HEK293 (cell line): ENCODE results near the gene NKX6-1.

Experiments
- CTCF ChIA-PET: fragments of 350-600 bp; formaldehyde crosslinking; extraction: SDS; loops from one replicate; lab custom pipeline; 2021; ENCODE audit warnings: antibody characterized with exemption; lab: Yijun Ruan, JAX
- POLR2A ChIA-PET: fragments of 300-600 bp; formaldehyde crosslinking; extraction: SDS; loops from one replicate; lab custom pipeline; 2020; ENCODE audit warnings: antibody characterized with exemption, inconsistent platforms; lab: Yijun Ruan, JAX
- H3K27ac ChIP-seq: fragments of 200-500 bp; sonication (Bioruptor generic); 2 replicates; pipeline ENCODE4 v1.5.1; 2014; ENCODE audit warnings: low read depth, low read length, control low read depth, inconsistent platforms; ENCODE audit errors: extremely low read depth
- H3K36me3 ChIP-seq, 2 experiments: fragments of 200-500 bp in 1 of 2; sonication (Bioruptor generic) in 1 of 2; 1 replicate in 1 of 2; 2 replicates in 1 of 2; pipeline ENCODE4 v1.5.1; 2014 to 2017; ENCODE audit warnings: inconsistent platforms in 2 of 2, low read length in 2 of 2; ENCODE audit not compliant: control insufficient read depth in 2 of 2, insufficient read depth in 1 of 2
- H3K4me1 ChIP-seq: fragments of 200-500 bp; sonication (Bioruptor generic); 2 replicates; pipeline ENCODE4 v1.5.1; 2014; ENCODE audit warnings: mild to moderate bottlenecking, low read length, inconsistent platforms; ENCODE audit not compliant: control insufficient read depth, insufficient read depth
- H3K4me3 ChIP-seq: 2 replicates; pipeline ENCODE4 v1.5.1; 2011; ENCODE audit warnings: low read depth, mild to moderate bottlenecking, control low read depth, low read length, moderate library complexity
- H3K9me3 ChIP-seq: fragments of 200-500 bp; sonication (Bioruptor generic); 2 replicates; pipeline ENCODE4 v1.5.1; 2014; ENCODE audit warnings: low read depth, low read length, inconsistent platforms; ENCODE audit not compliant: control insufficient read depth, insufficient read depth
- AEBP2 ChIP-seq: fragments of 450-650 bp; formaldehyde crosslinking; IDR thresholded peaks from 2 replicates; pipeline ENCODE4 v1.5.1; 2016; ENCODE audit warnings: missing biosample characterization, missing genetic modification characterization, borderline replicate concordance
- BCL11B ChIP-seq: fragments of 450-650 bp; formaldehyde crosslinking; IDR thresholded peaks from 2 replicates; pipeline ENCODE4 v1.5.1; 2016; ENCODE audit warnings: low read depth, missing biosample characterization, missing genetic modification characterization
- ELK4 ChIP-seq: IDR thresholded peaks from 2 replicates; pipeline ENCODE4 v1.6.1; 2011; ENCODE audit warnings: mild to moderate bottlenecking, low read depth, low read length, borderline replicate concordance
- SALL2 ChIP-seq: fragments of 450-650 bp; formaldehyde crosslinking; IDR thresholded peaks from 2 replicates; pipeline ENCODE4 v1.5.0; 2017; ENCODE audit warnings: missing biosample characterization, mild to moderate bottlenecking, missing genetic modification characterization, borderline replicate concordance
- TRIM28 ChIP-seq: IDR thresholded peaks from 2 replicates; pipeline ENCODE4 v1.6.1; 2011; ENCODE audit warnings: low read length, control low read depth, borderline replicate concordance
- ZBTB44 ChIP-seq: fragments of 450-650 bp; IDR thresholded peaks from 2 replicates; pipeline ENCODE4 v1.5.1; 2018; ENCODE audit warnings: missing biosample characterization, mild to moderate bottlenecking, missing genetic modification characterization
- ZBTB7A ChIP-seq: fragments of 450-650 bp; formaldehyde crosslinking; IDR thresholded peaks from 2 replicates; pipeline ENCODE4 v1.5.1; 2016; ENCODE audit warnings: low read depth, missing biosample characterization, missing genetic modification characterization
- ZFP41 ChIP-seq: fragments of 450-650 bp; formaldehyde crosslinking; IDR thresholded peaks from 2 replicates; pipeline ENCODE4 v1.5.1; 2016; ENCODE audit warnings: missing biosample characterization, missing genetic modification characterization, borderline replicate concordance
- ZNF140 ChIP-seq: fragments of 450-650 bp; formaldehyde crosslinking; IDR thresholded peaks from 2 replicates; pipeline ENCODE4 v1.5.1; 2016; ENCODE audit warnings: missing biosample characterization, missing genetic modification characterization
- ZNF157 ChIP-seq: fragments of 450-650 bp; formaldehyde crosslinking; IDR thresholded peaks from 2 replicates; pipeline ENCODE4 v1.5.1; 2016; ENCODE audit warnings: missing biosample characterization, missing genetic modification characterization
- ZNF223 ChIP-seq: fragments of 450-650 bp; formaldehyde crosslinking; IDR thresholded peaks from 2 replicates; pipeline ENCODE4 v1.5.1; 2016; ENCODE audit warnings: missing biosample characterization, missing genetic modification characterization
- ZNF366 ChIP-seq: fragments of 450-650 bp; formaldehyde crosslinking; conservative IDR thresholded peaks from 2 replicates; pipeline ENCODE4 v1.5.1; 2016; ENCODE audit warnings: missing biosample characterization, missing genetic modification characterization
- ZNF37A ChIP-seq: fragments of 450-650 bp; IDR thresholded peaks from 2 replicates; pipeline ENCODE4 v1.5.1; 2018; ENCODE audit warnings: missing biosample characterization, missing genetic modification characterization
- ZNF394 ChIP-seq: fragments of 450-650 bp; formaldehyde crosslinking; IDR thresholded peaks from 2 replicates; pipeline ENCODE4 v1.5.1; 2016; ENCODE audit warnings: missing biosample characterization, missing genetic modification characterization, mild to moderate bottlenecking, moderate library complexity, borderline replicate concordance
- ZNF404 ChIP-seq: fragments of 450-650 bp; formaldehyde crosslinking; IDR thresholded peaks from 2 replicates; pipeline ENCODE4 v1.5.1; 2017; ENCODE audit warnings: missing biosample characterization, missing genetic modification characterization
- ZNF426 ChIP-seq: fragments of 450-650 bp; formaldehyde crosslinking; IDR thresholded peaks from 2 replicates; pipeline ENCODE4 v1.5.1; 2017; ENCODE audit warnings: missing biosample characterization, missing genetic modification characterization, mild to moderate bottlenecking, inconsistent platforms, moderate library complexity
- ZNF555 ChIP-seq: fragments of 450-650 bp; formaldehyde crosslinking; conservative IDR thresholded peaks from 2 replicates; pipeline ENCODE4 v1.5.1; 2017; ENCODE audit warnings: missing biosample characterization, mild to moderate bottlenecking, missing genetic modification characterization, inconsistent platforms
- ZNF701 ChIP-seq: fragments of 450-650 bp; formaldehyde crosslinking; IDR thresholded peaks from 2 replicates; pipeline ENCODE4 v1.5.1; 2016; ENCODE audit warnings: missing biosample characterization, missing genetic modification characterization
- ZNF747 ChIP-seq: fragments of 450-650 bp; formaldehyde crosslinking; IDR thresholded peaks from 2 replicates; pipeline ENCODE4 v1.5.1; 2016; ENCODE audit warnings: missing biosample characterization, missing genetic modification characterization
- ZNF76 ChIP-seq: fragments of 450-650 bp; formaldehyde crosslinking; IDR thresholded peaks from 2 replicates; pipeline ENCODE4; 2016; ENCODE audit warnings: low read depth, missing biosample characterization, missing genetic modification characterization, borderline replicate concordance
- TF ChIP-seq, protein P1 (sequence below): fragments of 450-650 bp; formaldehyde crosslinking; IDR thresholded peaks from 2 replicates; pipeline ENCODE4 v1.5.1; 2016; ENCODE audit warnings: missing biosample characterization, missing genetic modification characterization
- TF ChIP-seq, protein P2 (sequence below): fragments of 450-650 bp; formaldehyde crosslinking; conservative IDR thresholded peaks from 2 replicates; pipeline ENCODE4 v1.5.1; 2016; ENCODE audit warnings: low read depth, missing biosample characterization, missing genetic modification characterization

The NKX6-1 gene

DNA sequence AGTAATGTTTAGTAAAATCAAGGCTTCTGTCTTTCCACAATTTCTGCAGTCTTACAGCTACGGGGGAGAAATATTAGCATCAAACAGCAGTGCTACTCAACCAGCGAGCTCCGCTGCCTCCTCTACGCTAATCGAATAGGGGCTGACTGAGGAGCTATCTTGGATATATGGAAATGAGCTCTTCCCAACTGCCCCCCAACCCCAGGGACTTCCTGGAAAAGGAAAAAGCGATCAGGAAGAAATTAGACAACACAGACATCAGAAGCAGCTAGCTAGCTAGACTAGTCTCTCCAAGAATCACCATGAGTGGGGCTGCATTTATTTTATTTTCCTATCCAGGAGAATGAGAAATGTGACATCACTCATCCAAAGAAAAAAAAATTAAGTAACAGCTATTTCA, 7.6 kb downstream of the NKX6-1 start (continued):
- TF ChIP-seq, protein P1, sequence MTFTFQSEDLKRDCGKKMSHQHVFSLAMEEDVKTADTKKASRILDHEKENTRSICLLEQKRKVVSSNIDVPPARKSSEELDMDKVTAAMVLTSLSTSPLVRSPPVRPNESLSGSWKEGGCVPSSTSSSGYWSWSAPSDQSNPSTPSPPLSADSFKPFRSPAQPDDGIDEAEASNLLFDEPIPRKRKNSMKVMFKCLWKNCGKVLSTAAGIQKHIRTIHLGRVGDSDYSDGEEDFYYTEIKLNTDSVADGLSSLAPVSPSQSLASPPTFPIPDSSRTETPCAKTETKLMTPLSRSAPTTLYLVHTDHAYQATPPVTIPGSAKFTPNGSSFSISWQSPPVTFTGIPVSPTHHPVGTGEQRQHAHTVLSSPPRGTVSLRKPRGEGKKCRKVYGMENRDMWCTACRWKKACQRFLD (tag by site-specific recombination): no peak
- TF ChIP-seq ZNF701 (tag by site-specific recombination): no peak
- TF ChIP-seq ZBTB44 (tag by site-specific recombination): no peak
- TF ChIP-seq, protein P2, sequence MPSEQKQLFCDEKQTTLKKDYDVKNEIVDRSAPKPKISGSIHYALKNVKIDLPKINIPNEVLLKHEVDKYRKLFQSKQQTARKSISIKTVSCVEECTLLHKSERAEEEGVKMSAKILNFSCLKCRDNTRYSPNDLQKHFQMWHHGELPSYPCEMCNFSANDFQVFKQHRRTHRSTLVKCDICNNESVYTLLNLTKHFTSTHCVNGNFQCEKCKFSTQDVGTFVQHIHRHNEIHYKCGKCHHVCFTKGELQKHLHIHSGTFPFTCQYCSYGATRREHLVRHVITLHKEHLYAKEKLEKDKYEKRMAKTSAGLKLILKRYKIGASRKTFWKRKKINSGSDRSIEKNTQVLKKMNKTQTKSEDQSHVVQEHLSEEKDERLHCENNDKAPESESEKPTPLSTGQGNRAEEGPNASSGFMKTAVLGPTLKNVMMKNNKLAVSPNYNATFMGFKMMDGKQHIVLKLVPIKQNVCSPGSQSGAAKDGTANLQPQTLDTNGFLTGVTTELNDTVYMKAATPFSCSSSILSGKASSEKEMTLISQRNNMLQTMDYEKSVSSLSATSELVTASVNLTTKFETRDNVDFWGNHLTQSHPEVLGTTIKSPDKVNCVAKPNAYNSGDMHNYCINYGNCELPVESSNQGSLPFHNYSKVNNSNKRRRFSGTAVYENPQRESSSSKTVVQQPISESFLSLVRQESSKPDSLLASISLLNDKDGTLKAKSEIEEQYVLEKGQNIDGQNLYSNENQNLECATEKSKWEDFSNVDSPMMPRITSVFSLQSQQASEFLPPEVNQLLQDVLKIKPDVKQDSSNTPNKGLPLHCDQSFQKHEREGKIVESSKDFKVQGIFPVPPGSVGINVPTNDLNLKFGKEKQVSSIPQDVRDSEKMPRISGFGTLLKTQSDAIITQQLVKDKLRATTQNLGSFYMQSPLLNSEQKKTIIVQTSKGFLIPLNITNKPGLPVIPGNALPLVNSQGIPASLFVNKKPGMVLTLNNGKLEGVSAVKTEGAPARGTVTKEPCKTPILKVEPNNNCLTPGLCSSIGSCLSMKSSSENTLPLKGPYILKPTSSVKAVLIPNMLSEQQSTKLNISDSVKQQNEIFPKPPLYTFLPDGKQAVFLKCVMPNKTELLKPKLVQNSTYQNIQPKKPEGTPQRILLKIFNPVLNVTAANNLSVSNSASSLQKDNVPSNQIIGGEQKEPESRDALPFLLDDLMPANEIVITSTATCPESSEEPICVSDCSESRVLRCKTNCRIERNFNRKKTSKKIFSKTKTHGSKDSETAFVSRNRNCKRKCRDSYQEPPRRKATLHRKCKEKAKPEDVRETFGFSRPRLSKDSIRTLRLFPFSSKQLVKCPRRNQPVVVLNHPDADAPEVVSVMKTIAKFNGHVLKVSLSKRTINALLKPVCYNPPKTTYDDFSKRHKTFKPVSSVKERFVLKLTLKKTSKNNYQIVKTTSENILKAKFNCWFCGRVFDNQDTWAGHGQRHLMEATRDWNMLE (tag by site-specific recombination): no peak
- TF ChIP-seq ZBTB7A (tag by site-specific recombination): no peak
- TF ChIP-seq ZNF426 (tag by site-specific recombination): no peak
- TF ChIP-seq ZNF747 (tag by site-specific recombination): no peak
- no peak for TF ChIP-seq ZNF140 (tag by site-specific recombination)
- TF ChIP-seq ZNF555 (tag by site-specific recombination): no peak
- TF ChIP-seq AEBP2 (tag by site-specific recombination): no peak

DNA sequence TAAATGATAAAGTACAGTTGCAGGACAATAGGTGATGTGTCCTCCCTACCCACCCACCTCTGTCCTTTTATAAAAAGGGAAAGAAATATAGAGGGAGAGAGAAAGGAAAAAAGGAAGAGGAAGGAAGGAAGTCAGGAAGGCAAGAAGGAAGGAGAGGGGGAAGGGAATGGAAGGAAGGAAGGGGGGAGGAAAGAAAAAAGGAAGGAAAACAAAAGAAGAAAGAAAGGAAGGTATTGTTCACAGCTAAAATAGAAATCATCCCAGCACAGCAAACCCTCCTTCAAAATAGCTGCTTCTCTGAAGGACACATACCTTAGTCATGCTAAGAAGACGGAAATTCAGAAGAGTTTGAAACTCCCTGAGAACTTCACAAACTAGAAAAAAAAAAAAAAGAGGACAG, 8.4 kb downstream of the NKX6-1 start:
- no peak overlapping the region for H3K4me3 ChIP-seq
- TF ChIP-seq ZNF37A (tag by site-specific recombination): no peak
- peak; percentile 56 for TF ChIP-seq ZNF366
- TF ChIP-seq ZFP41 (tag by site-specific recombination): no peak
- no peak for TF ChIP-seq BCL11B (tag by site-specific recombination)
- peaks cover 0 to 29% of the 10 kb centered on the region in 2 experiments; a peak in 2 of 3 replicates for H3K36me3 ChIP-seq
- ChIA-PET POLR2A (no interaction called here), CTCF (interaction anchor here (1.1 to 1.6 kb wide), 2 partner anchors 13 to 39 kb away, joined by 3 to 5 read pairs; no protein-coding TSS in a partner anchor)
- no peaks in the 10 kb centered on the region for H3K9me3 ChIP-seq
- no peak overlapping the region for H3K27ac ChIP-seq
- no peaks in the 10 kb centered on the region for H3K4me1 ChIP-seq

- H3K27ac ChIP-seq: no peak overlapping the region
- no peak overlapping the region for H3K4me3 ChIP-seq
- H3K9me3 ChIP-seq: no peaks in the 10 kb centered on the region
- no peaks in the 10 kb centered on the region for H3K36me3 ChIP-seq
- CTCF ChIA-PET: no interaction called here
- POLR2A ChIA-PET: no interaction called here
- no peaks in the 10 kb centered on the region for H3K4me1 ChIP-seq
- TF ChIP-seq TRIM28 (no peak), ZNF366 (no peak), ZNF157 (tag by site-specific recombination) (no peak), ZNF394 (tag by site-specific recombination) (no peak), ZNF404 (tag by site-specific recombination) (no peak), ELK4 (no peak), SALL2 (tag by site-specific recombination) (no peak), ZNF76 (no peak), ZNF223 (tag by site-specific recombination) (no peak)
Observed at GRCh38 chr4:84484236-84484635, 14.9 kb downstream of the NKX6-1 start.
